Peyer's patch (tissue), 4 donors: ENCODE results near the gene PFDN6. TPM values are rescaled to one million over a fixed set of nuclear protein-coding genes. Genes with fewer than 3 reads are reported as not detected.
"Not testable (repeated sequence)": the region's sequence is repeated elsewhere in the genome, so short reads cannot be mapped to it uniquely, and the experiment has no call there.

Experiments used
- DNase-seq, 3 donors: peaks; one replicate each; pipeline ENCODE4 v3.0.0-alpha.2; 2017 to 2019
- H3K27ac ChIP-seq, 4 donors: fragments of 200-600 bp; sonication (generic); one replicate each; pipeline ENCODE4 v1.5.1; 2016 to 2019
- H3K27me3 ChIP-seq, 2 donors: fragments of 200-600 bp; sonication (generic); one replicate each; pipeline ENCODE4 v1.5.1; 2019
- H3K36me3 ChIP-seq, 3 donors: fragments of 200-600 bp; sonication (generic); one replicate each; pipeline ENCODE4 v1.5.1; 2016 to 2019
- H3K4me1 ChIP-seq, 4 donors: fragments of 200-600 bp; sonication (generic); one replicate each; pipeline ENCODE4 v1.5.1; 2016 to 2019
- H3K4me3 ChIP-seq, 4 donors: fragments of 200-600 bp; sonication (generic); 1 replicate in 3 of 4; 2 replicates in 1 of 4; pipeline ENCODE4 v1.5.1; 2016 to 2019; ENCODE audit warnings: mild to moderate bottlenecking in 1 of 4
- H3K9me3 ChIP-seq, 4 donors: fragments of 200-600 bp; sonication (generic); one replicate each; pipeline ENCODE4 v1.5.1; 2016 to 2019; ENCODE audit warnings: mild to moderate bottlenecking in 1 of 4
- POLR2A ChIP-seq, 2 donors: fragments of 450-650 bp; IDR thresholded peaks; one replicate each; pipeline ENCODE4 v1.5.1; 2017; ENCODE audit warnings: antibody characterized with exemption in 2 of 2, mild to moderate bottlenecking in 2 of 2, moderate library complexity in 2 of 2
- total RNA-seq, 4 donors: library from RNA; depleted of rRNA; stranded (reverse); fragments of >200 nt; gene quantifications; one replicate each; pipeline ENCODE4 v1.1.0, GENCODE V29; 2016
- TF ChIP-seq, protein P1 (sequence below), 6 experiments: fragments of 450-650 bp in 4 of 6; fragments of 200-600 bp in 2 of 6; sonication (generic) in 1 of 6; IDR thresholded peaks; one replicate each; pipeline ENCODE4 v1.5.1; 2017 to 2019; ENCODE audit warnings: antibody characterized with exemption in 6 of 6, mild to moderate bottlenecking in 3 of 6, moderate library complexity in 1 of 6

Gene PFDN6
- total RNA-seq, 4 donors from 2014 or later, result 12.4 to 24.8 (median 14.4) TPM

DNA sequence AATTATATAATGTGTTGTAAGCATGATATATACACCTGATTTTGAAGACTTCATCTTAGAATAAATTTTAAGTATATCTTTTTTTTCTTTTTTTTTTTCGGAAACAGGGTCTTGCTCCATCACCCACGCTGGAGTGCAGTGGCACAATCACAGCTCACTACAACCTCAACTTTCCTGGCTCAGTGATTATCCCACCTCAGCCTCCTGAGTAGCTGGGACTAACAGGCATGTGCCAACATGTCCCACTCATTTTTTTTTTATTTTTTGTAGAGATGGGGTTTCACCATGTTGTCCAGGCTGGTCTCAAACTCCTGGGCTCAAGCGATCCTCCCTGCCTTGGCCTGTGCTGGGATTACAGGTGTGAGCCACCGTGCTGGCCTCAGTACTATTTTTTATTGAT lies 34.8 kb upstream of the PFDN6 start:
- H3K9me3 ChIP-seq, result no peaks in the 10 kb centered on the region

DNA sequence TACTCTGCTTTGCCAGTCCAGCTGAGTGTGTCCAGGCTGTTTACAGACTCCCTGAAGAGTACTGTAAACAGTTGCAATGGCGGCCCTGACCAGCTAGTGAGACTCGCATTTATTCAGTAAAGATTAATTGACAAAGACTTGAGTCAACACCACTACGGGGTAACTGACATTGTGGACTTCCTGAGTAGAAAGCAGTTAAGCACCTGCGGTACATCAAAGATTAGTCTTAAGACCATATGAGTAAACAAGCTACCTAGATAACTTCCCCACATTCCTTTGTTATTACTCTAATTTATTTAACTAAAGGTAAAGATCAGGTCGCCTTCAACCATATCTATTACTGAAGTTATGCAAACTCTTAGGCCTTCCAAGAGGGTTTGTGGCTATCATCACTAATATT lies 30.4 kb upstream of the PFDN6 start:
- no peak for TF ChIP-seq POLR2A (IDR thresholded peaks at IDR 0.05)
- TF ChIP-seq, protein P1, sequence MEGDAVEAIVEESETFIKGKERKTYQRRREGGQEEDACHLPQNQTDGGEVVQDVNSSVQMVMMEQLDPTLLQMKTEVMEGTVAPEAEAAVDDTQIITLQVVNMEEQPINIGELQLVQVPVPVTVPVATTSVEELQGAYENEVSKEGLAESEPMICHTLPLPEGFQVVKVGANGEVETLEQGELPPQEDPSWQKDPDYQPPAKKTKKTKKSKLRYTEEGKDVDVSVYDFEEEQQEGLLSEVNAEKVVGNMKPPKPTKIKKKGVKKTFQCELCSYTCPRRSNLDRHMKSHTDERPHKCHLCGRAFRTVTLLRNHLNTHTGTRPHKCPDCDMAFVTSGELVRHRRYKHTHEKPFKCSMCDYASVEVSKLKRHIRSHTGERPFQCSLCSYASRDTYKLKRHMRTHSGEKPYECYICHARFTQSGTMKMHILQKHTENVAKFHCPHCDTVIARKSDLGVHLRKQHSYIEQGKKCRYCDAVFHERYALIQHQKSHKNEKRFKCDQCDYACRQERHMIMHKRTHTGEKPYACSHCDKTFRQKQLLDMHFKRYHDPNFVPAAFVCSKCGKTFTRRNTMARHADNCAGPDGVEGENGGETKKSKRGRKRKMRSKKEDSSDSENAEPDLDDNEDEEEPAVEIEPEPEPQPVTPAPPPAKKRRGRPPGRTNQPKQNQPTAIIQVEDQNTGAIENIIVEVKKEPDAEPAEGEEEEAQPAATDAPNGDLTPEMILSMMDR (IDR thresholded peaks at IDR 0.05), result no peak
- Histone ChIP-seq H3K36me3 (peaks cover 0 to 56% (median 4%) of the 10 kb centered on the region in 3 donors), H3K9me3 (no peaks in the 10 kb centered on the region), H3K4me3 (no peak overlapping the region), H3K27ac (no peak overlapping the region), H3K27me3 (no peaks in the 10 kb centered on the region), H3K4me1 (no peaks in the 10 kb centered on the region)
- no peak for DNase-seq

More for the DNA sequence above, 34.8 kb upstream of the PFDN6 start:
- TF ChIP-seq POLR2A (IDR thresholded peaks at IDR 0.05), result no peak
- TF ChIP-seq, protein P1 (IDR thresholded peaks at IDR 0.05), result no peak
- no peak overlapping the region for H3K4me3 ChIP-seq
- H3K27me3 ChIP-seq, result no peaks in the 10 kb centered on the region
- peaks cover 0 to 27% (median 0%) of the 10 kb centered on the region in 3 donors for H3K36me3 ChIP-seq
- no peak overlapping the region for H3K27ac ChIP-seq
- H3K4me1 ChIP-seq, result peaks cover 0 to 13% (median 2%) of the 10 kb centered on the region in 4 donors
- no peak for DNase-seq

DNA sequence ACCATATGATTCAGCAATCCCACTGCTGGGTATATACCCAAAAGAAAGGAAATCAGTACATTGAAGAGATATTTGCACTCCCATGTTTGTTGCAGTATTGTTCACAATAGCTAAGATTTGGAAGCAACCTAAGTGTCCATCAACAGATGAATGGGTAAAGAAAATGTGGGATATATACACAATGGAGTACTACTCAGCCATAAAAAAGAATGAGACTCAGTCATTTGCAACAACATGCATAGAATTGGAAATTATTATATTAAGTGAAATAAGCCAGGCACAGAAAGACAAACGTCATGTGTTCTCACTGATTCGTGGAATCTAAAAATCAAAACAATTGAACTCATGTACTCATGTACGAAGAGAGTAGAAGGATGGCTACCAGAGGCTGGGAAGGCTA lies 26.9 kb upstream of the PFDN6 start:
- H3K4me1 ChIP-seq, H3K4me3 ChIP-seq, H3K27ac ChIP-seq, DNase-seq, H3K27me3 ChIP-seq, H3K9me3 ChIP-seq: not testable (repeated sequence)
- H3K36me3 ChIP-seq, result peaks cover 0 to 79% (median 4%) of the 10 kb centered on the region in 3 donors

- DNase-seq, result no peak
- Histone ChIP-seq H3K9me3 (no peaks in the 10 kb centered on the region), H3K4me1 (no peaks in the 10 kb centered on the region), H3K36me3 (peaks cover 0 to 84% (median 4%) of the 10 kb centered on the region in 3 donors), H3K4me3 (no peak overlapping the region), H3K27ac (no peak overlapping the region), H3K27me3 (no peaks in the 10 kb centered on the region)
- TF ChIP-seq, protein P1 (IDR thresholded peaks at IDR 0.05), result no peak
- TF ChIP-seq POLR2A (IDR thresholded peaks at IDR 0.05), result no peak
Measured at GRCh38 chr6:33264015-33264414, 25.4 kb upstream of the PFDN6 start.

DNA sequence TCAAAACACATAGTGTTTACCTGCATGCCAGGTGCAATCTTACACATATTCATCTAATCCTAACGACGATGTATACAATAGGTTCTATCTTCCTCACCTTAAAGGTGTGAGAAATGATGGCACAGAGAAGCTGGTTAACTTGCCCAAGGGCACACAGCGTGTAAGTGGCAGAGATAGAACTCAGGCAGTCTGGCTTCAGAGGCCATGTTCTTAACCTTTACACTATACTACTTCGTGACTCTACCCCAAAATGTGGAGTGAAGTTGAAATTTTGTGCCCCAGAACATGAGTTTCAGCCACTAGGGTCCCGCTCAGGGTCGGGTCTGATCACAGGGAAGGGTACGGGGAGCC lies 18.3 kb upstream of the PFDN6 start:
- Histone ChIP-seq H3K4me3 (peak overlapping the region; percentile 65 to 77 (median 70)), H3K36me3 (peaks cover 0 to 56% (median 0%) of the 10 kb centered on the region in 3 donors), H3K9me3 (no peaks in the 10 kb centered on the region), H3K4me1 (peaks cover 0 to 51% (median 13%) of the 10 kb centered on the region in 4 donors), H3K27me3 (no peaks in the 10 kb centered on the region), H3K27ac (peak overlapping the region; percentile 83 to 95 (median 90))
- DNase-seq, result no peak
- no peak for TF ChIP-seq POLR2A (IDR thresholded peaks at IDR 0.05)
- TF ChIP-seq, protein P1 (IDR thresholded peaks at IDR 0.05), result peak in 1 of 6 experiments; percentile 13

- Histone ChIP-seq H3K9me3 (no peaks in the 10 kb centered on the region), H3K4me1 (peaks cover 0 to 57% (median 18%) of the 10 kb centered on the region in 4 donors), H3K4me3 (peak within 1 kb of the TSS; percentile 65 to 77 (median 70)), H3K27ac (peak within 1 kb of the TSS; percentile 83 to 95 (median 90)), H3K27me3 (no peaks in the 10 kb centered on the region), H3K36me3 (peaks cover 0 to 54% (median 0%) of the 10 kb centered on the region in 3 donors)
- DNase-seq, result peak; percentile 90 to 98 (median 96)
- peak; percentile 90 to 96 for TF ChIP-seq POLR2A (IDR thresholded peaks at IDR 0.05)
- TF ChIP-seq, protein P1 (IDR thresholded peaks at IDR 0.05), result peak in 1 of 6 experiments; percentile 2
Measured at GRCh38 chr6:33271468-33272274, 17.7 kb upstream of the PFDN6 start, which contains the start of the genes RPS18 and VPS52. Gene RPS18, plus strand, starts transcription at chr6:33272075. Its CDS starts 45 bp downstream, at chr6:33272120. Gene VPS52, minus strand, starts transcription at chr6:33271876. Its CDS starts 201 bp downstream, at chr6:33271675.
